Sigmoid colon (tissue), 4 donors: Measurements from ENCODE around the gene COL4A4.

Source experiments
- POLR2AphosphoS5 ChIP-seq, 4 donors: sonication (generic); formaldehyde crosslinking; IDR thresholded peaks; one replicate each; pipeline ENCODE4 v1.6.1; 2017; ENCODE audit warnings: antibody characterized with exemption in 4 of 4
- TF ChIP-seq, protein P1 (sequence below), 4 experiments: fragments of 450-650 bp in 3 of 4; fragments of 200-600 bp in 1 of 4; IDR thresholded peaks; one replicate each; pipeline ENCODE4 v1.5.1; 2016 to 2019; ENCODE audit warnings: antibody characterized with exemption in 4 of 4, mild to moderate bottlenecking in 3 of 4, moderate library complexity in 2 of 4

DNA sequence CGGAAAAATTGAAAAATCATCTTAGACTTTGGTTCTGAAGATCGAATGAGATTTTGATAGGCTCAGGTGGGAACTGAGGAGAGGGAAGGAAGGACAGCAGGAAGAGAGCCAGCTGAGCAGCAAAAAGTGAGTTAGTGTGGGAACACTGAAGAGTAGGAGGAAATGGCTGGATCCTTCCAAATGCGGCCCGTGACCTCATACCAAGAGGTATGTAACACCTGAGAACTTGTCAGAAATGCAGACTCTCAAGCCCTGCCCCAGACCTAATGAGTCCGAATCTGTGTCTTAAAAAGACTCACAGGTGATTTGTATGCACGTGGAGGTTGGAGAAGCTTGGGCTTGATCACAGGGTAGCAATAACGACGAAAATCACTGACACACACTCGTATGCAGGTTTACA lies 42.4 kb upstream of the COL4A4 start:
- TF ChIP-seq, protein P1, sequence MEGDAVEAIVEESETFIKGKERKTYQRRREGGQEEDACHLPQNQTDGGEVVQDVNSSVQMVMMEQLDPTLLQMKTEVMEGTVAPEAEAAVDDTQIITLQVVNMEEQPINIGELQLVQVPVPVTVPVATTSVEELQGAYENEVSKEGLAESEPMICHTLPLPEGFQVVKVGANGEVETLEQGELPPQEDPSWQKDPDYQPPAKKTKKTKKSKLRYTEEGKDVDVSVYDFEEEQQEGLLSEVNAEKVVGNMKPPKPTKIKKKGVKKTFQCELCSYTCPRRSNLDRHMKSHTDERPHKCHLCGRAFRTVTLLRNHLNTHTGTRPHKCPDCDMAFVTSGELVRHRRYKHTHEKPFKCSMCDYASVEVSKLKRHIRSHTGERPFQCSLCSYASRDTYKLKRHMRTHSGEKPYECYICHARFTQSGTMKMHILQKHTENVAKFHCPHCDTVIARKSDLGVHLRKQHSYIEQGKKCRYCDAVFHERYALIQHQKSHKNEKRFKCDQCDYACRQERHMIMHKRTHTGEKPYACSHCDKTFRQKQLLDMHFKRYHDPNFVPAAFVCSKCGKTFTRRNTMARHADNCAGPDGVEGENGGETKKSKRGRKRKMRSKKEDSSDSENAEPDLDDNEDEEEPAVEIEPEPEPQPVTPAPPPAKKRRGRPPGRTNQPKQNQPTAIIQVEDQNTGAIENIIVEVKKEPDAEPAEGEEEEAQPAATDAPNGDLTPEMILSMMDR (IDR thresholded peaks at IDR 0.05): no peak
- TF ChIP-seq POLR2AphosphoS5 (IDR thresholded peaks at IDR 0.05): no peak
